ENCODE results near the gene MYLK. TPM values are rescaled to one million over a fixed set of nuclear protein-coding genes. Genes with fewer than 3 reads are reported as not detected.

The MYLK gene
- total and polyA plus RNA-seq, 2 of the 4 experiments (the other 2 are of a cell fraction) = 299 to 484 TPM

- peak overlapping the region; percentile 97 for H3K4ac ChIP-seq (ENCODE audit: low read depth, low read length)
- peak overlapping the region; percentile 92 for H2BK20ac ChIP-seq (ENCODE audit: low read depth, low read length)
- peaks cover 74% of the 10 kb centered on the region for H3K36me3 ChIP-seq (ENCODE audit: control insufficient read depth, insufficient read depth, low read length)
- BruUV-seq (replicated peaks) = no TSS peak
- ATAC-seq (ENCODE audit: low read depth) (peak; percentile 91), DNase-seq (peak; percentile 98)
- no peak overlapping the region for H3K4me3 ChIP-seq (ENCODE audit: insufficient read depth, low read depth, low read length)
- peak overlapping the region; percentile 98 for H4K91ac ChIP-seq (ENCODE audit: insufficient read depth, low read depth, low read length)
- H3K18ac ChIP-seq (ENCODE audit: low read depth, low read length) = peak overlapping the region; percentile 94
- H2BK5ac ChIP-seq (ENCODE audit: low read depth, low read length, poor library complexity, severe bottlenecking) = peak overlapping the region; percentile 89
- peak overlapping the region; percentile 96 for H4K5ac ChIP-seq (ENCODE audit: low read depth, low read length)
- peaks cover 32% of the 10 kb centered on the region for H3K9me1 ChIP-seq (ENCODE audit: insufficient read depth, low read length)
- peak overlapping the region; percentile 45; the same call in 1 of the 2 replicates for H3K4me2 ChIP-seq (ENCODE audit: low read depth, low read length)
- H3K56ac ChIP-seq (ENCODE audit: extremely low read depth, insufficient read depth, low read length) = peak overlapping the region; percentile 92
- WGBS, 2 experiments (ENCODE audit: extremely low coverage in 2 of 2, insufficient read length in 1 of 2) = 4% methylated on average over 6 of the region's 9 CpGs; no CpG with 5 or more reads in 1 of the 2 experiments
- H3K4me1 ChIP-seq (ENCODE audit: control insufficient read depth, insufficient read depth, low read length) = peaks cover 26% of the 10 kb centered on the region
- peak overlapping the region; percentile 64 for H2AFZ ChIP-seq (replicated peaks; ENCODE audit: low read length, poor library complexity)
- H3K79me1 ChIP-seq (ENCODE audit: low read depth in 1 of 2, low read length in 2 of 2) = peaks cover 12 to 51% of the 10 kb centered on the region in 2 experiments
- H3K9me3 ChIP-seq (ENCODE audit: control insufficient read depth, insufficient read depth, low read length) = no peaks in the 10 kb centered on the region
- CTCF ChIA-PET = interaction anchor here (1.4 to 1.7 kb wide), 2 partner anchors 8 to 19 kb away, joined by 6 to 7 read pairs; no protein-coding TSS in a partner anchor
- peak overlapping the region; percentile 89 for H3K27ac ChIP-seq (ENCODE audit: insufficient read depth, low read length)
- peak overlapping the region; percentile 92 to 93 for H4K8ac ChIP-seq (ENCODE audit: low read depth in 2 of 2, low read length in 2 of 2)
- H2BK15ac ChIP-seq (ENCODE audit: low read depth, low read length) = peak overlapping the region; percentile 93; the same call in 2 of the 3 replicates
- in situ Hi-C loops (cut with MboI; ENCODE audit: low sequenced_read_pairs) = no loop called here
- no peaks in the 10 kb centered on the region for H4K20me1 ChIP-seq (ENCODE audit: insufficient read depth, low read length)
- peak overlapping the region; percentile 91 for H3K14ac ChIP-seq (replicated peaks; ENCODE audit: low read depth, low read length)
- H3K27me3 ChIP-seq (ENCODE audit: control insufficient read depth, insufficient read depth, low read length) = no peaks in the 10 kb centered on the region
- H3K23ac ChIP-seq (ENCODE audit: low read depth, low read length) = peak overlapping the region; percentile 92
- H2AK5ac ChIP-seq (ENCODE audit: low read depth, low read length) = peak overlapping the region; percentile 95; the same call in 1 of the 2 replicates
- peak overlapping the region; percentile 77 for H3K9ac ChIP-seq (ENCODE audit: low read depth, low read length)
- dilution Hi-C loops (cut with HindIII; ENCODE audit: low sequenced_read_pairs, unreplicated experiment) = no loop called here
- H2AK9ac ChIP-seq (replicated peaks; ENCODE audit: low read depth, low read length, poor library complexity) = peak overlapping the region; percentile 1
- POLR2A ChIA-PET (ENCODE audit: unreplicated experiment) = no interaction called here
- peak overlapping the region; percentile 96 for H2BK120ac ChIP-seq (ENCODE audit: low read depth, low read length)
- intact Hi-C loops (cut with micrococcal nuclease) = no loop called here
- TF ChIP-seq RCOR1 (IDR thresholded peaks at IDR 0.05; ENCODE audit: insufficient replicate concordance, low read length) (peak; percentile 53), RFX5 (IDR thresholded peaks at IDR 0.05; ENCODE audit: low read depth, low read length) (no peak), SMC3 (IDR thresholded peaks at IDR 0.05; ENCODE audit: low read depth, low read length) (0 out of 2 replicates have a peak, but pooled peaks have one; percentile 13), MAZ (IDR thresholded peaks at IDR 0.05; ENCODE audit: borderline replicate concordance, low read depth, low read length) (peak; percentile 88), CEBPB (IDR thresholded peaks at IDR 0.05; ENCODE audit: low read depth, low read length) (peak; percentile 93)
Observed at GRCh38 chr3:123660900-123661299, 223.2 kb downstream of the MYLK start.

All from IMR-90 (cell line).